Stimulated activated CD8-positive, alpha-beta memory T cell treated with anti-CD3 and anti-CD28 coated beads, Interleukin-4, amount 100 ng/mL, for 24 hours (primary cell): Measurements from ENCODE around the gene TFAP2D.

Experiments
- DNase-seq: peaks from one replicate; pipeline ENCODE4 v3.0.0-alpha.2; 2020; ENCODE audit warnings: low read depth

TFAP2D gene

GRCh38 chr6:50720623-50721022 is 7.3 kb downstream of the TFAP2D start:
- no peak for DNase-seq

- DNase-seq, result no peak
Measured at GRCh38 chr6:50721978-50722377, 8.7 kb downstream of the TFAP2D start.

GRCh38 chr6:50722829-50723554 is 9.7 kb downstream of the TFAP2D start:
- DNase-seq, result no peak

GRCh38 chr6:50724381-50725124 is 11.2 kb downstream of the TFAP2D start:
- no peak for DNase-seq

- DNase-seq, result no peak
Measured at GRCh38 chr6:50734488-50734887, 21.2 kb downstream of the TFAP2D start.

- DNase-seq, result no peak
Measured at GRCh38 chr6:50742161-50742560, 28.8 kb downstream of the TFAP2D start.

GRCh38 chr6:50744976-50745375 is 31.6 kb downstream of the TFAP2D start:
- DNase-seq, result no peak

- no peak for DNase-seq
Measured at GRCh38 chr6:50762798-50763197, 49.5 kb downstream of the TFAP2D start.

GRCh38 chr6:50778696-50779095 is 65.4 kb downstream of the TFAP2D start:
- no peak for DNase-seq

- no peak for DNase-seq
Measured at GRCh38 chr6:50780382-50780781, 67.1 kb downstream of the TFAP2D start.

- DNase-seq, result no peak
Measured at GRCh38 chr6:50785921-50786320, 72.6 kb downstream of the TFAP2D start.

GRCh38 chr6:50791900-50792508 is 78.7 kb downstream of the TFAP2D start:
- no peak for DNase-seq

- DNase-seq, result no peak
Measured at GRCh38 chr6:50792771-50793170, 79.4 kb downstream of the TFAP2D start.

- no peak for DNase-seq
Measured at GRCh38 chr6:50795574-50795973, 82.2 kb downstream of the TFAP2D start.

GRCh38 chr6:50804283-50804682 is 91.0 kb downstream of the TFAP2D start:
- no peak for DNase-seq

- DNase-seq, result no peak
Measured at GRCh38 chr6:50807035-50807434, 93.7 kb downstream of the TFAP2D start.

GRCh38 chr6:50815436-50816114 is 102.2 kb downstream of the TFAP2D start:
- DNase-seq, result no peak

GRCh38 chr6:50816115-50816675 is 102.9 kb downstream of the TFAP2D start:
- peak; percentile 22 for DNase-seq

- DNase-seq, result no peak
Measured at GRCh38 chr6:50816947-50817645, 103.8 kb downstream of the TFAP2D start.

GRCh38 chr6:50817646-50817950 is 104.3 kb downstream of the TFAP2D start:
- no peak for DNase-seq

GRCh38 chr6:50818020-50818419 is 104.7 kb downstream of the TFAP2D start:
- DNase-seq, result no peak

GRCh38 chr6:50818673-50819072 is 105.3 kb downstream of the TFAP2D start, which contains the start of gene TFAP2B:
Gene TFAP2B (plus strand): TSS chr6:50818871. CDS start chr6:50818892, 21 bp downstream.
- no peak for DNase-seq
